GM21717 (cell line): ENCODE measurements around the gene ARVCF.

Experiments used
- ATAC-seq: cut with Tn5 transposase; IDR thresholded peaks from one replicate; pipeline ENCODE4 v1.9.1; 2021; ENCODE audit warnings: mild to moderate bottlenecking, moderate library complexity; ENCODE audit not compliant: unreplicated experiment

The ARVCF gene

DNA sequence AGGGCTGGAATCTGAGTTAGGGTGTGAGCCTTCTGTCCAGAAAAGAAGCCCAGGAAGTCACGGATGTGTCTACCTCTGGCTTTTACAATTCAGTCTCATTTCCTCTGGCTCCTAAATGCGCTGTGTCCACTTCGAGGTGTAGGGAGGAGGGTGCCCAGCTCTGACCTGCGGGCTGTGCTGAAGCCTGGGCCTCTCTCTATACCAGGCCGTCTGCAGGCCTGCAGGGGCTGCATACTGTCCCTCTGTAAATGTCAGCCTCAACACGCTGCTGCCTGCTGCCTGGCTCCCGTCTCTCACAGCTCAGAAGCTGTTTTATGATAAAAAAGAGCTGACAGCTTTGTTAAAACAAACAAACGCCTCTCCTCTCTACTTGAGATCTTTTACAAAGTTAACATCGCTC is 14.5 kb downstream of the ARVCF start:
- ATAC-seq = no peak

DNA sequence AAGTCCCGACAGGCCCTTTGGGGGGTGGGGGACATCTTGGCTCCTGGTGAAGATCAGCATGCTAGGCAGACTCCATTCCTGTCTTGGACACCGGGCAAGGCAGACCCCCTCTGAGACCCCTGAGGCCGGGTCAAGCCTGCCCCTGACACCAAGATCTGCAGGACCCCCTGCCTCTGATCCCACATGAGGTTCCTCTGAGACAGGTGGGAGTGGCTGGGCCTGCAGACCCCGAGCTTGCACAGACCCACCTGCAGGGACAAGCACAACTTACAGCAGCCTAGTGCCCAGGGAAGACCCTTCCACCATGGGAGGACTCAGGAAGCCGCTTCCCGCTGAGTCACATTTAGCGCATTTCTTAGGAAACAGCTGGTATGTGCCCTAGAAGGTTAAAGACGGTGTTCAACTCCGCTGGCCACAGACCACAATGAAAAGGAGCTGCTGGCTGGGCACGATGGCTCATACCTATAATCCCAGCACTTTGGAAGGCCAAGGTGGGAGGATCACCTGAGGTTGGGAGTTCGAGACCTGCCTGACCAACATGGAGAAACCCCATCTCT is 15.5 kb downstream of the ARVCF start:
- ATAC-seq = no peak

GRCh38 chr22:20000246-20001081 is 16.2 kb downstream of the ARVCF start:
- ATAC-seq = no peak

- ATAC-seq = no peak
These were observed 17.4 kb downstream of the ARVCF start for GRCh38 chr22:19998991-19999820.

- no peak for ATAC-seq
These were observed 18.2 kb downstream of the ARVCF start for GRCh38 chr22:19998232-19998951.

DNA sequence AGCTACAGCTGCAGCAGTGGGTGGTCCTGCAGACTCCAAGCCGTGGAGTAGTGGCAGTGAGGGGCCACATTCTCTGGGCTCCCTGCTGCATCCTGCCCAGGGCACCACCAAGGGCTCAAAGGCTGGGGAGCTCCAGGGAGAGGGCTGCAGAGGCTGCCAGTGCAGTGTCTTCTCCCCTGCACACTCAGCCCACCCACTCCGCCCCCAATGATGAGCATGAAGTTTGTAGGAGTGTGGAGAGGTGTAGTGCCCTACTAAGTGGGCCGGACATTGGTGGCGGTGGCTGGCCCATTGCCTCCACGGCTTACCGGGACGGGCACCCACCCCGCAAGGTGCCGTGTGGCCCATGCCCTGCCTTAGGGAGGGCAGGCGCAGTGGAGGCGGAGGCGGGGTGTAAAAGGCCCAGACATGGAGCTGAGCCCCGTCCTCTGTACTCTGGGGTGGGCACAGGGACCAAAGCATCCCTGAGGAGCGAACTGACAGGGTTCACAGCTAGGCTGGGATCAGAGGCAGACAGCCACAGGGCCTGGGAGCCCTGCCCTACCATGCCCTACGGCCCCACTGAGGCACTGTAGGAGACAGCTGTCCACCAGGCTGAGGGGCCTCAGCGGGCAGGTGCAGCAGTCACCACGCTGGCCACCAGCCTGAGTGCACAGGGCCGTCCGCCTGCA is 18.9 kb downstream of the ARVCF start:
- ATAC-seq = no peak

DNA sequence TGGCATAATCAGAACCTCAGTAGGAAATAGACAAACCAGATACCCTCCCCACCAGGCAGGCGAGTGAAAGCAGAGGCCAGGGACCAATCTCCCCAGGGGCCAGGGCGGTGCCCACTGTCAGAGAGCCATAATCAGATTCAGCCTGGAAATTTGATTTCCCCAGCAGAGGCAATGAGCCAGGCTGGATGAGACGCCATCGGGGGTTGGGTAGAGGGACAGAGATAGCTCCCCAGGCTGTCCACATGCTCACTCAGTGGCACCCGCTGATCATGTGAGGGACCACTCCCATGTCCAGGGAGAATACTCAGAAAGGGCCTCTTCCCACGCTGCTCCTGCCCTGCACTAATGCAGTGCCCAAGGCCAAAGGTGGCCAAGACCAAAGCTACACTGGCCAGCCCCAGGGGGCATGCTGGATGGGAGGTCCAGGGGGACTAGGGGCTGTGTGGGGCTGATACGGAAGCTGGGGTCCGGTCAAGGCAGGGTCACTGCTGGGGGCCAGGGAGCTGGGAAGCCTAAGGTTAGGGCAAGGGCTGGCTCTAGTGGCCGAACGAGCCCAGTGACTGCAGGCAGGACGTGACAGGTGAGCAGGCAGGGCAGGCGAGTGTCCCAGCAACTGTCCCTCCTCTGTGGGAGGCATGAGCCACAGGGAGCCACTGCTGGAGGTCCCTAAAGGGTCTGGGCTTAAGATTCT is 19.8 kb downstream of the ARVCF start:
- no peak for ATAC-seq

DNA sequence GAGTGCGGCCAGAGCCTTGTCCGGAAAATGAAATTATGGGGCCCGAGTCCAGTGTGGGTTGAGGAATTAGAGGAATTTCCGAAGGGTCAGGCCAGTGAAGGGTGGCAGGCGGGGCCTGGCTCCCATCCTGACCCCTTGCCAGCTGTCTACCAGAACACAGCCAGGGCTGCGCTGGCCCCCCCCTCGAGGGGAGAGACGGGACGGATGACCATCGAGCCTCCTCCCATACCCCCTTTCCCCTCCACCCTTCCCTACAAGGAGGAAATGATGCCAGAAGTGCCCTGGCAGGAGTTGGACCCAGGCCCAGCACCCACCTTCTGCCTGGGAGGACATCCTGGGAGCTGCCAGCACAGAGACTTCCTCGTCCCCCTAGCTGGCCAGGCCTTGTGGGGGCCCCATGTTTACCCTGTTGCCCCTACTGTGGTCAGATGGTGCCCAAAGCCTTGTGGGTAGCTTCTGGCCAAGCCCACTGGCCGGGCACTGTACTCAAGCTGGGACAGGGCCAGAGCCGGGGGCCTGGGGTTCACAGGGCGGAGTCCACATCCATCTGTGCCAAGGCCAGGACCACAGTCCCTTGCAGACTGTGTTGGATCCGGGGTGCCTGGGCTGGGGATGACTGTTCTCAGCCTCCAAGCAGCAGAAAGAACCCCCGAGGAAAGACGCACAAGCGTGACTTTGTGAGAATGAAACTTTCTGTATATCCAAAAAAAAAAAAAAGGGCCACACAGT is 20.8 kb downstream of the ARVCF start:
- no peak for ATAC-seq

DNA sequence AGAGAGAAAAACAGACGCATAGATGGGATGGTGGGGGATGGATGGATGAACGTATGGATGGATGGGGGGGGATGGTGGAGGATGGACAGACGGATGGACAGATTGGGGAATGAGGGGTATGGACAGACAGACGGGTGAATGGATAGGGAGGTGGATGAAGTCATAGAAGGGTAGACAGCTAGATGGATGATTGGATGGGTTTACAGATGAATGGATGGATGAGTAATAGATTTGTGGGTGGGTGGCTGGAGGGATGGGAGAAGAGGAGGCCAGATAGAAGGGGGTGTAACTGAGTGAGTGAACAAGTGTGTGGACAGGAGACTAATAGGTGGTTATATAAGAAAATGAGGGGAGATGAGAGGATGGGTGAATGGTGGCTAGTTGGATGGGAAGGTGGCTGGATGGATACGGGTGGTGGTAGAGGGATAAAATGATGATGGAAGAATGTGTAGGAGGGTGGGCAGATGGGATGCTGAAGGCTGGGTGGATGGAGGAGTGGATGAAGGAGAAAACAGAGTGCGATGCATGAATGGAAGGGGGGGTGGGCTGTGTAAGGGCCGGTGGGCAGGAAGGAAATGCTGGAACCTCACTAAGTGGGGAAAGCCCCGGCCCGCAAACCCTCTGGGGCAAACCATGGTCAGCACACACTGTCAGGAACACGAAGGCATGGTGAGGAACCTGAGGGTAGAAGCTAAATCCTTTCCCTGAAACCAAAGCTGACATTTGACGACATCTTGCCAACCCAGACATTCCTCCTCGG is 21.6 kb downstream of the ARVCF start:
- no peak for ATAC-seq

- ATAC-seq = no peak
These were observed 22.7 kb downstream of the ARVCF start for GRCh38 chr22:19993926-19994325.

DNA sequence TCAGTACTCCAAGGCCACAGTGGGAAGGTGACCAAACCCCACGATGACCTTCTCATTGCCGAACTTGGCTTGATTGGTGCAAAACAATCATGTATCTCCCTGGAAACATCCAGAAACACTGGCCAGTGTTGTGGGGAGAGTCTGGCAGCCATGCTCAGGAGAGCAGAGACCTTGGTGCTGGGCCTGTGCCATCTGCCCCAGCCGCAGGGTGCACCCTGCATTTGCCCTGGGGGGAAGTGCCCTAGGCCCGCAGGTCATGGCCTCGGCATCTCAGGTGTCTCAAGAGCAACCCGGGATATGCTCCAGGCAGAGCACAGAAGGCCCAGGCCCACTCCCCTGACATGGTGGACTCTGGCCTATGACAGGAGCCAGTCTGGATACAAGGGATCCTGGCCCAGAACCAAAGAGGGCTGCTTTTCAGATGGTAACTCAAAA is 23.7 kb downstream of the ARVCF start:
- no peak for ATAC-seq

- no peak for ATAC-seq
These were observed 24.1 kb downstream of the ARVCF start for GRCh38 chr22:19992481-19992911.

DNA sequence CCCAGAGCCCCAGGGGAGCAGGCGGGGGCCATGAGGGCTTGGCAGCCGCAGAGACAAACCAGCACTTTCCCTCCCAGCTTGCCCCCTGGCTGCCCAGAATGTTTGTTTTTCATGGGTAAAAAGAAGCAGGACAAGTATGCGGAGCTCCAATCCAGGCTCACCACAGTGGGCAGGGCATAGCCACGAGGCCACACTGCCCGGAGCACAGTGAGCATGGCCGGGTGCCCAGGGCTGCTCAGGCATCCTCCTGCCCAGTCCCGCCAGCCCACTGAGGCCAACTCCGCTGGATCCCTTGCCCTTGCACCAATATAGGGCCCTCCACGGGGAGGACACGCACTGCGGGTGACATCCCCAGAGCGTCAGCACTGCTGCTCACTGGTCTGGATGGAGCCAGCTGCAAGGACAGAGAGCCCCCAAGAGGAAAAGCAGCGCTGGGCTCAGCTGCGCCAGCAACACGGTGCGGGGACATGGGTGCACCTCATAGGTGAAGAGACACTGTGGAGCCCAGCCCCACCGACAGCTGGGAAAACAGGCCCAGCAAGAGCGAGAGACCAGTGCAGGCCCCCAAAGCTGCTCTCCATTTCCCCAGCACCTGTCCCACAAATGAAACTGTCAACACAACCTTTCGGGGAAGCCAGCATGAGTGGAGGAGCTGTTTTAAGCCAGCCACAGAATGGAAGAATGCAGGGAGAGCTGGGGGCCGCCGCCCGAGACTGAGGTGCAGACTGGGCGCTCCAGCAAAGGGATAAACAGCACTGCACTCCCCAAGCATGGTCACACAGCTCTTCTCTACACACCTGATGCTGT is 24.8 kb downstream of the ARVCF start:
- ATAC-seq = no peak

GRCh38 chr22:19991395-19991644 is 25.3 kb downstream of the ARVCF start:
- ATAC-seq = no peak

DNA sequence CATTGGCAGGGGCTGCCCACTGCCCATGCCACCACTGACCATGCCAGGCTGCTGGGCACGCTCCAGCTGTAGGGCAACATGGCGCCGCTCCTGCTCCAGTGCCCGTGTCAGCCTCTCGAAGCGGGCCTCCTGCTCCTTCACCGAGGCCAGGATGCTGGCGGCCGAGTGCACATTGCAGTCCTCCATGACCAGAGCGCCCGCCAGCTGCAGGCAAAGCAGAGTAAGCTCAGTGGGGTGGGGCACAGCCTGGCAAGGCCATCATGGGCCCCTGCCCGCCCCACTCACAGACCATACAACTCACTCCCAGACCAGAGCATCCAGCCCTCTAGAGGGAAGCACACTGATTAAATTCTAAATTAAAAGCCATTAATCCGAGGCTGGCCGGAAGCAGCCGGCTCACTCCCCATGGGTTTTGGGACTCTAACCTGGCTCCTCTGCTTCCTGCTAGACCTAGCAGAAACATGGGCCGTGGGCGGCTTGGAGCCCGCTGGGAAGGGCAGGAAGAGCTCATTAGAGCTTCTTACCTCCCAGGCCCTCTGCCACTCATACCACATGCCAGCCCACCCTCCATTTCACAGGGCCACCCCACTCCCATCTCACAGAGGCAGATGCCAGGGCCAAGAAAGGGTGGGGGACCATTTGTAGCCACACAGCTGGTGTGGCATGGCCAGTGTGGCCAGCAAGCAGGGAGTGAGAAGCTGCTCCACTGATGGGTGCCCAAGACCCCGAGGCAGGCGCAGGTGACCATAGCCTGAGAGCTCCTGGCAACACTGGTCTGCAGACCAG is 25.8 kb downstream of the ARVCF start:
- ATAC-seq = no peak

GRCh38 chr22:19990188-19990587 is 26.4 kb downstream of the ARVCF start:
- no peak for ATAC-seq

GRCh38 chr22:19989725-19990067 is 26.9 kb downstream of the ARVCF start:
- ATAC-seq = no peak
